GM19023 (cell line): ENCODE results near the gene SPATA13.

Source experiments
- ATAC-seq: cut with Tn5 transposase; IDR thresholded peaks from one replicate; pipeline ENCODE4 v1.9.1; 2021; ENCODE audit warnings: mild to moderate bottlenecking, moderate library complexity; ENCODE audit not compliant: unreplicated experiment

SPATA13 gene

DNA sequence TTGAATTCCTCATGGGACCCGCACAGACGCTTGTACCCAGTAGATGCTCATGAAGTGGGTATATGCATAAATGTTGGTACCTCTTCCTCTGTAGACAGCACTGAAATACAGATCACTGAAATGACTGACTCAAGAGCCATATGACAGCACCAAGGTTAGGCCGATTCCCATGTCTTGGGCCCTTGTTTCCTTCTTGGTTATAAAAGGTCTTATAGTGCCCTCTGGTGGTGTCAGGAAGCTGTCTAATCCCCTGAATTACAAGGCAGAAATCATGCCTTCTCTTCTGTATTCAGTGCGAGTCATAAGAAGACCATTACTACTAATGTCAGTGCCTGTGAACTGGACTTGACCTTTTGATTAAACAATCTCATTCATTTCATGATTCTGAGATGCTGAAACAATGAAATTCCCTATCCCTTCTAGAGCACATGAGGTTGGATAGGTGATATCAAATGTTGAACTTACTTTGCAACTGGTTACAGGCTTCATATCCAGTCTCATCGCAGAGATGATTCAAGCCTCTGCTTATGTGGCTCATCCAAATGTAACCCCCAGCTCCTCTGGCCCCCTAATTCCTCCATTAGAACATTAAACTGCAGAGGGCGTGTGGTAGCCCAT is 59.7 kb downstream of the SPATA13 start:
- no peak for ATAC-seq

DNA sequence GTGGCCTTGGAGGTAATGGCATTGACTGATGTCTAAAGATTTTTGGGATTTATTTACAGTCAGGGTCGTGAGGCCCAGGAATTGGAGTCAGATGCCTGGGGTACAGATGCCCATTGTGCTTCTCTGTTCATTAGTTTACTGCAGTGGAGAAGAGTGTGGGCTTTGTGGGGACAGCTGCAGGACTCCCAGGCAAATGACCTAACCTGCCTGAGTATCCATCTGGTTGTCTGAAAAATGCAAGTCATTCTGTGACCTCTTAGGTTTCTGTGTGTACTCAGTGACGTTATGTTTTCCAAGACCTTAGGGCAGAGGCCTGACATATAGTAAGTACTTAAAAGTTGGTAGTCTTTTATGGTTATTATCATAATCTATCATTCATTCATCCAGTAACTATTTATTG is 60.5 kb downstream of the SPATA13 start:
- no peak for ATAC-seq

DNA sequence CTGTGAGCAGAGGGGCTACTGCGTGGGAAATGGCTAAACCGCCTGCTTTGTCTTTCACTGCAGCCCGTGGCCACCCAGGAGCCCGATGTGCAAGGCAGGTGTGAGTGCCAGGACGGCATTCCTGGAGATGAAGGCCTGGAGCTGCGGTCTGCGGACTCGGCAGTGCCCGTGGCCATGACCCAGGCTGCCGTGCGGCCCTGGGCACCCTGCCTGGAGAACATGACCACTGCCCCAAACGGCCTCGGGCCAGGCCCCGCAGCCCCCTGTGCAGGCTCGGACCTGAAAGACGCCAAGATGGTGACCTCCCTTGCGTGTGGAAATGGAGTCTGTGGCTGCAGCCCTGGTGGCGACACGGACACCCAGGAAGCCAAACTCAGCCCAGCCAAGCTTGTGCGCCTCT is 62.2 kb downstream of the SPATA13 start:
- ATAC-seq: no peak

DNA sequence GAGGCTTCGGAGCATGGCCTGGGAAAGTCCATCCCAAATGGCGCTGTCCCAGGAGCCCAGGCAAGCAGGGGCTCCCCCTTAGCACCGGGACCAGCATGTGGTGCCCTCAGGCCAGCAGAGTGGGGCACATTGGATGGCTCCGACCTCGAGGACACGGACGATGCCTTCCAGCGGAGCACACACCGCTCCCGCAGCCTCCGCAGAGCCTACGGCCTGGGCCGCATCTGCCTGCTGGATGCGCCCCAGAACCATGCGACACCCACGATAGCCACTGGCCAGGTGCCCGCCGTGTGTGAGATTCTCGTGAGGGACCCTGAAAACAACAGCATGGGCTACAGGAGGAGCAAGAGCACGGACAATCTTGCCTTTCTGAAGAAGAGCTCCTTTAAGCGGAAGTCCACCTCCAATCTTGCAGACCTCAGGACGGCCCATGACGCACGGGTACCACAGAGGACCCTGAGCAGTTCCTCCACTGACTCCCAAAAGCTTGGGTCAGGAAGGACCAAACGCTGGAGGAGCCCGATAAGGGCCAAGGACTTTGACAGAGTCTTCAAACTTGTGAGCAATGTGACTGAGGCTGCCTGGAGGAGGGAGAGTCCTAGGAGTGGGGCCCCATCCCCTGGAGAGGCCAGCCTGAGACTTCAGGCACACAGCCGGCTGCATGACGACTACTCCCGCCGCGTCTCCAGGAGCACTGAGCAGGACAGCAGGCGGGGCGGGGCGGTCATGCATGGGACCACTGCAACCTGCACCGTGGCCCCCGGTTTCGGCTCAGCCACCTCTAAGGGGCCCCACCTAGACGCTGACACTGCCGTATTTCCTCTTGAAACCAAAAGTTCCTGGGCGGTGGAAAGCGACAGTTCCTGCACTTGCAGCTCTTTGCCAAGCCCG is 63.1 kb downstream of the SPATA13 start:
- ATAC-seq: no peak

DNA sequence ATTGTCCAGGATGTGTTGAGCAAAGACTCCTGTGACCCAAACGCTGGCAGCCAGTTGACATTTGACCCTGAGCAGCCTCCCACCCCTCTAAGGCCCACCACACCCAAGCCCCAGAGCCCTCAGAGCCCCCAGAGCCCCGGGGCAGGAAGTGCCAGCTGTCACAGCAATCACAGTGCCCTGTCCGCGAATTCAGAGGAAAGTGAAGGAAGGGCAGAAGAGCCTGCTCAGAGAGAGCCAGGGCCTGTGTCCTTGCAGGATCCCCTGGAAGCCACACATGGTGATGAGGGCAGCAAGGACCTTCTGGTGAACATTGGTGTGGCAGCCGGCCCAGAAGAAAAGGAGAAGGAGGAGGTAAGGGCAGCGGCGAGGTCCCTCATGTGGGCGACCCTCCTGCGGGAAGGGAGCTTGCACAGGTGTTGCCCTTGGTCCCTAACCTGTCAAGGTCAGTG is 63.7 kb downstream of the SPATA13 start:
- ATAC-seq: no peak

DNA sequence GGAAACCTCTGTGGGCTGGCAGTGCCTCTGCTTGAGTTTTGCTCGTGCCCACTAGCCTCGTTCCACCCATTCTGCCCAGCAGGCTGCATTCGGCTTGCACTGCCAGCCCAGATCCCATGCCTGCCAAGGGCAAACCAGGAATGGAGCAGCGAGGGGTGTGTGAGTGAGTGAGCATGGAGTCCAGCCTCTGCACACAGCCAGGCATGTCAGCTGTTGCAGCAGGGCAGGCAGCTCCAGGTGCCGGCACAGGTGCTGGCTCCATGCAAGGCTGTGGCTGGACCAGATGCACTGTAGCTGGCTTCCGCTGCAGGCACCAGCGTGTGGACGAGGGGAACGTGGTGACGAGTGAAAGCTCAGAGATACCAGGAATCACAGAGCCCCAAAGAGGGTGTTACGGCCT is 64.5 kb downstream of the SPATA13 start:
- no peak for ATAC-seq

DNA sequence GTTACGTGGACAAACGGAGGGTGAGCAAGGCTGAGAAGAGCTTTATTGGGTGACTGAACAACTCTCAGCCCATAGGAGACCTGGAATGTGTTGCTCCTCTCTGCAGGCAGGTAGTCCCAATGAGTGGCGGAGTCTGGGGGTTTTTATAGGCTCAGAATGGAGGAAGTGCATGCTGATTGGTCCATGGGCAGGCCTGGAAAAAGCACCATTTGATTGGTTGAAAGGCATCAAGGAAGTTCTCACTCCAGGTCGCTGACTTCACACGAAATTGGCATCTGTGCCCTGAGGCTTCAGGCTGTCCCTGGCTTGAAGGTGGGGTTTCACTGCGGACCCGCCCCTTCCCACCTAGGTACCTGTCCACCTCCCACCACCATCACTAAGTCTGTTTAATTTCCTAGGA is 65.4 kb downstream of the SPATA13 start:
- ATAC-seq: no peak

DNA sequence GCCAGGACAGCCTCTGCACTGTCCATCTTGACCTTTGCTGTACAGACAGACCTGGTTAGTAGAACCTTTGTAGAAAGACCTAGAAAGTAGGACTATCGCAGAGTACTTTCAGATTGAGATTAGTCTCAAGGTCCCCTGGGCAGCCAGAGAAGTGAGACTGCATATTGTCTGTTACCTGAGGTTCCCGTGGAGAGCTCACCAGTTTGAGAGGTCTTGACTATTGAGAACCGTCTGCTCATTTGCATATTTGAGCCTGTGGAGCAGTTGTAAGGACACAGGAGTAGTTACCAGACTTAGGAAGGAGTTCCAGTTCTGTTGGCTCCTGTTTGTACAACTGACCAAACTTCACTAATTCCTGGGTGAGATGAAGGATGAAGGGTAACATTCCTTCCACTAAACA is 66.2 kb downstream of the SPATA13 start:
- ATAC-seq: no peak

DNA sequence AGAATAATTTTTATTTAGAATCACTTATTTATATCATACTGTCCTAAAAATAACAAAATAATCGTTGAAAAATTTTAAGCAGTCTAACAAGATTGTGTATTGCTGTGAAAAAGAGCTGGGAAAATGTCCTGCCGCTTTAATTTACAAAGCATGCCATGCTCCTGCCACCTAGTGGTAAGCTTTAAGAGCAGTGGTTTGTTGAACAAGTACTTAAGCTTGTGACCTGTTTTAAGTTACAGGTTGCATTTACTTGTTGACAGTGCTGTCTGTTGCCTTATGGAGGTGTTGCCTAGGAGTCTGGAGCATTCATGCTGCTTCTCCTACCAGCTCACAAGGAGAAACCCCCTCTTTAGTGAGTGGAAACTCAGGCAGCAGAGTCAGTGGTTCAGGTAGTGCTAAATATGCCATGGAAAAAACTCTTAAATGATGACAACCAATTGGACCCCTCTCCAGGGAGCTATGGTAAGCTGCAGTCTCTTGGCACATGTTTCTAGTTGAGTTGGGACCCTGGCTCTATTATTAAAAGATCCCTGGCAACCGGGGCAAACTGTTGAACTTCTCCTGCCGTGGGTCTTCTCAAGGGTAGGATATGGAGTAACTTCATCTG is 68.4 kb downstream of the SPATA13 start:
- ATAC-seq: no peak

DNA sequence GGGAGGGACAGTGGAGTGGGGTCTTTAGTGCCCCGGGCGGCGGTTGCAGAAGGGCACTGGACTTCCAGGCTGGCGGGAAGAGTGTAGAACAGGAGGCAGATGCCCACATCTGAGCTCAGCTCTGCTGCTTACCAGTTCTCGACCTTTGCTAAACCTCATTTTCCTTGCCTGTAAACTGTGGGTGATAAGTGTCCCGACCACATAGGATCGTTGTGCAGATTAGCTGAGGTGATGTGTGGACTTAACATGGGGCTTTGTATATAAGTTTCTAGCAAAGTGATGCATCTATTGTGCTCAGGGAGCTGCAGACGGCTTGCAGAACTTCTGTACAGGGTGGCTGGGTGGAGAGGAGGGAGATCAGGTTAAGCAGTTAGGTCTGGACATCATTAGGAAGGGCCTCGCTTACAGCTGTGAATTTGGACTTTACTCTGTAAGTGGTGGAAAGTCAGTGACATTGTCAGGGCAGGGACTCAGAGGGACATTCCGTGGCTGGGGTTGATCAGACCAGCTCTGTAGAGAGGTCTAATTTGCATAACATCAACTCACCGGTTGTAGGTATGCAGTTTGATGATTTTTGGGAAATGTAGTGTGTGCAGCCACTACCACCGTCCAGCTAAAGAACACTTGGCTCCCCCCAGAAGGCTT is 70.0 kb downstream of the SPATA13 start:
- no peak for ATAC-seq

DNA sequence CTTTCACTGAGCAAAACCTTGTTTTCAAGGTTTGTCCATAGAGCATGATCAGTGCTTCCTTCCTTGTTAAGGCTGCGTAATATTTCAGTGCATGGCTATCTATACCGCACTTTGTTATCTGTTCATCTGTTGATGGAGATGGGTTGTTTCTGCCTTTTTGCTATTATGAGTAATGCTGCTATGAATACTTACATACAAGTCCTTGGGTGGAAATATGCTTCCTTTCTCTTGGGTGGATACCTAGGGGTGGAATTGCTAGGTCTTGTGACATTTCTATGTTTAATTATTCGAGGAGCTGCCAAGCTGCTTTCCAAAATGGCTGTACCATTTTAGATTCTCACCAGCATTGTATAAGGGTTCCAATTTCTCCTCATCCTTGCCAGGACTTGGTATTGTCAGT is 70.9 kb downstream of the SPATA13 start:
- ATAC-seq: no peak

DNA sequence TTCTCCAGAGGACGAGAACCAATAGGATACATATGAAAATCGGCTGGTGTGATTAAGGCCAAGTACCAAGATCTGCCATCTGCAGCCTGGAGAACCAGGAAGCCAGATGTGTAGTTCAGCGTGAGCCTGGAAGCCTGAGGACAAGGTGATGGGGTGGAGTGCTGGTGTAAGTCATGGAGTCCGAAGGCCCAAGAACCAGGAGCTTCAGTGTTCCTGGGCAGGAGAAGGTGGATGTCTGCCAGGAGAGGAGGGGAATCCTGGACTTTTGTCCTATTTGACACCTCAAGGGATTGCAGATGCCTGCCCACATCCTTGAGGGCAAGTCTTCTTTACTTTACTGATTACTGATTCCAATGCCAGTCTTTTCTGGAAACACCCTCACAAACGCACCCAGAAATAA is 71.5 kb downstream of the SPATA13 start:
- ATAC-seq: no peak

DNA sequence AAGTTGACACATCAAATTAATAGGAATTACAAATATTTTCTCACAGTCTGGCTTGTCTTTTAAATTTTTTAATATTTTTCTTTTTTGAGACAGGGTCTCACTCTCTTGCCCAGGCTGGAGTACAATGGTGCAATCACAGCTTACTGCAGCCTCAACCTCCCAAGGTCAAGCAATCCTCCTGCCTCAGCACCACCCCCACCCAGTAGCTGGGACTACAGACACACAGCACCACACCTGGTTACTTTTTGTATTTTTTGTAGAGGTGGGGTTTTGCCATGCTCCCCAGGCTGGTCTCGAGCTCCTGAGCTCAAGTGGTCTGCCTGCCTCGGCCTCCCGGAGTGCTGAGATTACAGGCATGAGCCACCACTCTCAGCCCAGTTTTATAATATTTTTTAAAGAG is 72.0 kb downstream of the SPATA13 start:
- no peak for ATAC-seq

DNA sequence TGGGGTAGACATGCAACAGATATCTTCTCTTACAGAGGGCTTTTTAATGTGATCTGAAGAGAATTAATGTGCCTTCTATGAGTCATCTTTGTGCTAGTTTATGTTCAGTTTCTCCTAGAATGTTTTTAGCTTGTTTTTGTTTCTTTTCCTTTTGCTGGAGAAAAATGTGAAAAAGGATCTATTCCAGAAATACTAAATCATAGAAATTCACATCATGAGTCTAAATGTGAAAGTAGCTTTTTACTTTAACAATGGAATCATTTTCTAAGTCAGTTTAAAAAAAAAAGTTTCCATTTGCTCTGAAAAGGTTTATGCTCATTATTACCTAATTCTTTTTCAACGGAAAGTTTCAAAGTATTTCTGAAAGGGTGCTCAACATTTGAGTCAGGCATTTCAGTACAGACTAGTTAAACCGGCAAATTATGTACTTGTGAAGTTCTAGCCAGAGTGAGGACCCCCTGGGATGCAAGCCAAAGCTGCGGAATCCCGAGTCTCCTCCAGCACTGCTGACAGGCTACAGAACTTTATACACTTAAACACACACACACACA is 72.9 kb downstream of the SPATA13 start:
- no peak for ATAC-seq

DNA sequence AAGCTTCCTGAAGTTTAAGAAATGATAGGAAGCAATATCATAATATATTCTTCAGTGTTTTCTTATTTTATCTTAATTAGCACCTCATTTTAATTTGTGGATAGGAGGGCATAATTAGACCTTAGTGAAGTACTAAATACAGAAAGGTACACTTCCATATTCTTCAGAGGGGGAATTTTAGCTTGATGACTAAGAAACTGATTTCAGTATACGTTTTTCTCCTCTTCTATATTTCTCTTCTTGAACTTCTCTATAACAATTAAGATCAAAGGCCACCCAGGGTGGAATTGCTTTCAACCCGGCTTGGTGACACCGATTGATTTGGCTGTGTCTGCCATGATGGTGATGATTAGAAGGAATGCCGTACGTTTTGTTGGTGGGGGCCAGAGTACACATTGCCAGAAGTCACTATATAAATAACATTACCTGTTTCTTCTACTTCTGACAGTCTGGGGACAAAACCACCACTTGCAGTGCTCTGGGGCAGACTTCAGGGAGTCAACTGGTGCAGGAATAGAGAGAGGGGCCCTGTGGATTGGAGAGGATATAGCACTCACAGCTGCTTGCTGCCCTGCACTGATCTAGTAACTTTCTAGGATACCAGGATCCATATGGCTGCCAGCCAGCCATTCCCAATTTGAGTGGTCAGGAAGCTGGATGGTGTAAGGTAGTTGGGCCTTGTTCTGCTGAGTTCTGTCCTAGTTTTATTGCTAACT is 73.8 kb downstream of the SPATA13 start:
- no peak for ATAC-seq

DNA sequence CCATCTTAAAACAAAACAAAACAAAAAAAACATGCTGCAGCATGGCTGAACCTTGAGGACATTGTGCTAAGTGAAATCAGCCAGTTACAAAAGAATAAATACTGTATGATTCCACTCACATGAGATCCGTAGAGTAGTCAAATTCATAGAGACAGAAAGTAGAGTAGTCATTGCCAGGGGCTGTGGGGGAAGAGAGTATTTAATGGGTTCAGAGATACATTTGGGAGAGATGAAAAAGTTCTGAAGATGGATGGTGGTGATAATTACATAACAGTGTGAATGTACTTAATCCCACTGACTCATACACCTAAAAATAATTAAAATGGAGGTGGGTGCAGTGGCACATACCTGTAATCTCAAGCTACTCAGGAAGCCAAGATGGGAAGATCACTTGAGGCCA is 76.8 kb downstream of the SPATA13 start:
- ATAC-seq: no peak

DNA sequence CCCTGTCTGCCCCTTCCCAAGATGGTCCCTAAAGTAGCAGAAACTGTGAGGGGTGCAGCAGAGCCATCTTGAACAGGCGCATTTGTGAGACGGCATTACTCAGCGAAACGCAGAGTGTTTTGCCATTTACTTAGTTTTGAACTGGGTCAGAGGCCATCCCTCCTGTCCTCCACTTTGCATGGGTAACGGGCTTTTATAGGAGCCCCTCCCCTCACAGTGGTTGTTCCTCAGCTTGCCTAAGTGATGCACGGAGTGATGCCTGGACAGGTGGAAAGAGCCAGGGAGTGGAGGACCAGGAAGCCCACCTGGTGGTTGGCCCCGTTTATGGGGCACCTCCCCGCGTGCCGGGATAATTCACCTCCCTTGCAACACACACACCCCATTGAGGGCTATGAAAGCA is 80.8 kb downstream of the SPATA13 start:
- ATAC-seq: no peak

DNA sequence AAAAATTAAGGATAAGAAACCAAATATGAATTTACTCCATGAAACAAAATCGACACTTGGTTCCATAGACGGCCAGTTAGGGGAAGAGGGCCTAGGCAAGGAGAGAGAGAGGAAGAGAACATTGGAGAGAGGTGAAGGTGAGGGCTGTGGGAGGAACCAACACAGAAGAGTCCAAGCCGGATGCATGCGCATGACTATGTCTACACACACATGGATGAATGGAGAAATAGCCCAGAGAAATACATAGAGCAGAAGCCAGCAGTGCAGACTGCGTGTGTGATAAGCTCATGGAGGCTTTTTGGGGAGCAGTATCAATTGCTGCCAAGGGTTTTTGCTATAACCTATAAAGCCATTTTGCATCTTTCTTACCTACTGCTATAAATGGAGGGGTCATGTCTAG is 81.6 kb downstream of the SPATA13 start:
- ATAC-seq: no peak

DNA sequence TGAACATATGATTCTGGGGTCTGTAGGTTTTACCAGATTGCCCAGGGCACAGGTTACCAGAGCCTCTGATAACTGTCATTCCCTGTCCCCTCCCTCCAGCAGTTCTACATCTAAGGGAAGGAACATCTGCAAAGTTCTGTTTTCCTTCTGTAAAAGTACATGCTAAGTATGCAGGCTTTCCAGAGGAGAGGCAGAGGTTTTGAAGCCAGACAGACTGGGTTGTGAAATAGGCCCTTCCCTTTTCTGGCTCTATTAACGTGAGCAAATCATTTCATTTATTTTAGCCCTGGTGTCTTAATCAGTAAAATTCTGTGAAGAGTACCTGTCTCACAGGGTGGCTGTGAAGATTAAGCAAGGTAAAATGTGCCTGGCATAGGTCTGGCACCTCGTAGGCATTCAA is 82.8 kb downstream of the SPATA13 start:
- no peak for ATAC-seq

DNA sequence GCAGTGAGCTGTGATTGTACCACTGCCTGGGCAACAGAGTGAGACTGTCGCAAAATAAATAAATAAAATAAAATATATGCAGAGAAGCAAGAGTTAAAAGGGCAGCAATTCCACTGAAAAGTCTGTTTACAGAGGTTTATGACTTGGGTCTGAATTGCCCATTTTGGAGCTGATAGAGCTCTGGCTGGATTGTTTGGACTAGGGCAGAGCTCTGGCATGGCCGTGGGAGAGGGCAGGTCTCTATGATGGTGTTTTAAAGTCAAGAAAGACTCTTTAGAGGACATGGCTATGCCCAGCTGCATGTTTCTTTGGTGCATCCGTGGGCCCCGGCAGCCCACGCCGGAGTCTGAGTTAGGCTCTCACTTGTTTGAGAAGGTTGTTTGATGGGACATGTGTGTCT is 84.3 kb downstream of the SPATA13 start:
- no peak for ATAC-seq

DNA sequence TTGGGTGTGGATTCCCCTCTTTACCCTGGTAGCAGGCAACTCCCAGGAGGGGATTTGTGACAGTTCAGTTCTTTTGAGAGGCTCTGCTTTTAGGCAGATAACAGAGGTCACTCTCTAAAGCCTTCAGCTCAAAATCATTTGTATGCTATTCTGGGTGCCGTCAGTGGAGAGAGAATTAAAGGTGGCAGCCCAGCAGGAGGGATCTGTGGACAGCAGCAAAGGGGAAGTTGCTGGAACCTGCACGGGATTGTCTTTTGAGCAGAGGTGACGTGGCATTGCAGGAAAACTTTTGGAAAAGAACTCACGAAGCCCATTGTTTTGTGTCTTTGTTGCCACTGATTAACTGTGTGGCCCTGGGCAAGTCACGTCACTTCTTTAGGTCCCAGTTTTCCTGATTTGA is 86.5 kb downstream of the SPATA13 start:
- no peak for ATAC-seq
